ENCODE measurements around the gene KRTAP4-9. TPM values are rescaled to one million over a fixed set of nuclear protein-coding genes. Genes with fewer than 3 reads are reported as not detected.
"Not testable (repeated sequence)": the region's sequence is repeated elsewhere in the genome, so short reads cannot be mapped to it uniquely, and the experiment has no call there.

KRTAP4-9 gene
- total RNA-seq, 4 donors from 2014 or later = not detected

DNA sequence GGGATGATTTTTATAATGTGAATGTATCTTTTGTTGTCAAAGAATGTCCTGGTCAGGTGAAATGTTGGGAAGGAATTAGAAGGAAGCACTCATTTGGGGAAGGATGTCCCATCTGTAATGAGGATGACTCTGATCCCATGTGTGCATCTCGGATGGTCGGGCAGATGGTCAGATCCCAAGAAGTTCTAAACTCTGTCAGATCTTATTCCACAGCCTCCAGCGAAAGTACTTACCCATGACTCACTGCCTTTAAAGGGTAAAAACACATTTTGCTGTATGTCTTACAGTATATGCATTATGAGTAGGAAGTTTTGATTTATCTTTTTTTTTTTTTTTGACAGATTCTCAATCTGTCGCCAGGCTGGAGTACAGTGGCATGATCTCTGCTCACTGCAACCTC lies 13.5 kb downstream of the KRTAP4-9 start:
- 85 to 88% methylated on average over 4 of the region's 4 CpGs for WGBS, 2 donors
- Histone ChIP-seq H3K27me3 (no peaks in the 10 kb centered on the region), H3K4me1 (no peaks in the 10 kb centered on the region), H3K9me3 (no peaks in the 10 kb centered on the region), H3K27ac (no peak overlapping the region), H3K4me3 (no peak overlapping the region), H3K36me3 (no peaks in the 10 kb centered on the region)
- TF ChIP-seq EP300 (IDR thresholded peaks at IDR 0.05) = no peak
- no peak for TF ChIP-seq POLR2A (IDR thresholded peaks at IDR 0.05)
- TF ChIP-seq, protein P1, sequence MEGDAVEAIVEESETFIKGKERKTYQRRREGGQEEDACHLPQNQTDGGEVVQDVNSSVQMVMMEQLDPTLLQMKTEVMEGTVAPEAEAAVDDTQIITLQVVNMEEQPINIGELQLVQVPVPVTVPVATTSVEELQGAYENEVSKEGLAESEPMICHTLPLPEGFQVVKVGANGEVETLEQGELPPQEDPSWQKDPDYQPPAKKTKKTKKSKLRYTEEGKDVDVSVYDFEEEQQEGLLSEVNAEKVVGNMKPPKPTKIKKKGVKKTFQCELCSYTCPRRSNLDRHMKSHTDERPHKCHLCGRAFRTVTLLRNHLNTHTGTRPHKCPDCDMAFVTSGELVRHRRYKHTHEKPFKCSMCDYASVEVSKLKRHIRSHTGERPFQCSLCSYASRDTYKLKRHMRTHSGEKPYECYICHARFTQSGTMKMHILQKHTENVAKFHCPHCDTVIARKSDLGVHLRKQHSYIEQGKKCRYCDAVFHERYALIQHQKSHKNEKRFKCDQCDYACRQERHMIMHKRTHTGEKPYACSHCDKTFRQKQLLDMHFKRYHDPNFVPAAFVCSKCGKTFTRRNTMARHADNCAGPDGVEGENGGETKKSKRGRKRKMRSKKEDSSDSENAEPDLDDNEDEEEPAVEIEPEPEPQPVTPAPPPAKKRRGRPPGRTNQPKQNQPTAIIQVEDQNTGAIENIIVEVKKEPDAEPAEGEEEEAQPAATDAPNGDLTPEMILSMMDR (IDR thresholded peaks at IDR 0.05) = no peak
- no peak for DNase-seq (ENCODE audit: low spot score in 2 of 2)

DNA sequence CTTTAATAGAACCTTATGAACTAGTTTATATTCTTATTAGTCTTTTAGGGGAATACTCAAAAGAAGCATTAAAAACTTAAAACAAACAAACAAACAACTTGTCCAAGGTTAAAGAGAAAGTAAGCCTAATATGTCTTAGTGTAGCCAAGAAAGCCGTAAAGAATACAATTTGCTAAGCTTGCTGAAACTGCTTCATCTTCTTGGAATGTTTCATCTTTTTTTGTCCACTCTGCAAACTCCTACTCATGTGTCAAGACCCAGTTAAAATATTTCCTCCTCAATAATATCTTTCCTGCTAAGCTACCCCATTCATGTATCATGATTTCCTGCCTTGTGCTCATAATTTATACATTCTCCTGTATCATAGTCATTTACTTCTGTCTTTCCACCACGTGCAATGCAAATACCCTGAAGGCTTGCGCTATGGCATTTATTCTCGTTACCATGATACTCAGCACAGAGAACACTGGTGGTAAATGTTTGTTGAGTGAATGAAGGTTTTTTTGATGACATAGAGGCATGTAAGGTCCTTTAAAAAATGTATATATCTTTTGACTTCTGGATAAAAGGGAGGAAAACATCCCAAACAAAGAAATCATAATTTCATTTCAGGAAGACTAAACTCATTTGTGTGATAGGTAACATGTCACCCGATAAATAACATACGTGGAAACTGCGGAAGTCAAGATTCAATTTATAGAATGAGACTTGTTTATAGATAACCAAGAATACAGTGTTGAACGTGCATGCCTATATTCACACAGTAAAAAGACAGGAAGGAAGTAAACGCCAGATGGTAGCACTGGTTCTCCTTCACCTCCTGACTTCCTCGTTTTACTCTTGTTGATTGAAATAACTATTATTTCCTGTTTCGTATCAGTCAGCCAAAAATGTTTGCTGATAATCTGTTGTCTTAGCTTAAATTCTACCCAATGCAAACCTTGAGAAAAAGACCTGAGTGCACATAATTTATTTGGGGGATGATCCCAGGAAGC lies 14.8 kb downstream of the KRTAP4-9 start:
- DNase-seq (ENCODE audit: low spot score in 2 of 2); H3K9me3 ChIP-seq; H3K4me3 ChIP-seq; H3K4me1 ChIP-seq; H3K36me3 ChIP-seq; H3K27ac ChIP-seq; H3K27me3 ChIP-seq: not testable (repeated sequence)
- WGBS, 2 donors = 58 to 67% methylated on average over 11 of the region's 11 CpGs

DNA sequence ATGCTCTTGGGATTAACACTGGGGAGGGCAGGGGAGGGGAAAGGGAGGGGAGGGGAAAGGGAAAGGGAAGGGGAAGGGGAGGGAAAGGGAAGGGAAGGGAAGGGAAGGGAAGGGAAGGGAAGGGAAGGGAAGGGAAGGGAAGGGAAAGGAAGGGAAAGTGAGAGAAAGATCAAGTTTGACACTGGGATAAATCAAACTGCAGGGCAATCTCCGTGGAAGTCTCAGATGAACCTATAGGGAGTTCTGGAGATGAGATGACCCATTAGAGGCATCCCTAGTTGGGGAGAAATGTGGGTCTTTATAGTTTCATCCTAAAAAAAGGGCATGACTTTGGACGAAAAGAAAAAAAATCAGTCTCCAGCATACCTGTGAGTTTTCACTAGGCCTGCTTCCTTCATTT lies 16.6 kb downstream of the KRTAP4-9 start:
- DNase-seq (ENCODE audit: low spot score in 2 of 2) = no peak
- WGBS, 2 donors = 88 to 94% methylated on average over 2 of the region's 2 CpGs
- H3K27ac ChIP-seq = no peak overlapping the region

DNA sequence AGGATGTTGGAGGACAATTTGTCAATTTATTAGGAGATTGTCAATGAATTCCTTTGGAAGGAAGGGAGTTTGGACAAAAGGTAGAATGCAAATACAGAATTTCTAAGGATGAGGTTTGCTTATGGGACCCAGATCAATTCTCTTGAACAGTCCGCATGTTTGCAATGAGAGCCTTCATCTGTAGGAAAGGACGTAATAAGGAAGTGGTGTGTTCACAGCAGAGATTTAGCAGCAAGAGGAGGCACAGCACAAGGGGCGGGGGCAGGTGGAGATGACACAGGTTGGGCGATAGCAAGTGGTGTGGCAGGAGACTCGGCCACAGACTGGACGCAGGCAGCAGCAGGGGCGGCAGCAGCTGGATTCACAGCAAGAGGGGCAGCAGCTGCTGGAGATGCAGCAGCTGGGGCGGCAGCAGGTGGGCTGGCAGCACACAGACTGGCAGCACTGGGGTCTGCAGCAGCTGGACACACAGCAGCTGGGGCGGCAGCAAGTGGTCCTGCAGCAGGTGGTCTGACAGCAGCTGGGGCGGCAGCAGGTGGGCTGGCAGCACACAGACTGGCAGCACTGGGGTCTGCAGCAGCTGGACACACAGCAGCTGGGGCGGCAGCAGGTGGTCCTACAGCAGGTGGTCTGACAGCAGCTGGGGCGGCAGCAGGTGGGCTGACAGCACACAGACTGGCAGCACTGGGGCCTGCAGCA lies 18.3 kb downstream of the KRTAP4-9 start:
- WGBS, 2 donors = 88 to 93% methylated on average over 10 to 11 of the region's 12 CpGs
- DNase-seq (ENCODE audit: low spot score in 2 of 2); H3K4me1 ChIP-seq; H3K4me3 ChIP-seq; H3K27ac ChIP-seq; H3K36me3 ChIP-seq; H3K9me3 ChIP-seq; H3K27me3 ChIP-seq: not testable (repeated sequence)

More for the DNA sequence above, 16.6 kb downstream of the KRTAP4-9 start:
- TF ChIP-seq POLR2A (IDR thresholded peaks at IDR 0.05) = no peak
- TF ChIP-seq, protein P1 (IDR thresholded peaks at IDR 0.05) = no peak
- TF ChIP-seq EP300 (IDR thresholded peaks at IDR 0.05) = no peak
- Histone ChIP-seq H3K27me3 (peaks cover 0 to 4% of the 10 kb centered on the region in 2 donors), H3K4me3 (no peak overlapping the region), H3K4me1 (no peaks in the 10 kb centered on the region), H3K9me3 (no peaks in the 10 kb centered on the region), H3K36me3 (no peaks in the 10 kb centered on the region)

DNA sequence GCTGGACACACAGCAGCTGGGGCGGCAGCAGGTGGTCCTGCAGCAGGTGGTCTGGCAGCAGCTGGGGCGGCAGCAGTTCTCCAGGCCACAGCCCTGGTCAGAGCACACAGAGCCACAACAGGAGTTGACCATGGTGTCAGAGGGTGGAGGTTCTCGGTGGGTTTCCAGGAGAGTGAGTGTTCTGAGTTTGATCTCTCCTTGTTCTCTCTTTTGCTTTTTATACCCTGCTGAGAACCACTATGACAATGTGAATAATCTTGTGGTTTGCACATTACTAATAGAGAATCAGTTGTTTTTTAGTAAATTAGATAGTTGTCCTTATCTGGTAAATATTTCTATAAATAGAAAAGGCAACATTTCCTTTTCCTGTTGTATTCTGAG lies 18.8 kb downstream of the KRTAP4-9 start, which contains the start of gene KRTAP4-12:
TSS of gene KRTAP4-12 (minus strand) at position 192 of the 381 bp plus-strand sequence. CDS start at position 132, 60 bp downstream.
- not testable (repeated sequence) for DNase-seq (ENCODE audit: low spot score in 2 of 2); H3K4me1 ChIP-seq; H3K9me3 ChIP-seq; H3K27ac ChIP-seq; H3K36me3 ChIP-seq; H3K4me3 ChIP-seq; H3K27me3 ChIP-seq
- 77 to 78% methylated on average over 3 of the region's 3 CpGs for WGBS, 2 donors

DNA sequence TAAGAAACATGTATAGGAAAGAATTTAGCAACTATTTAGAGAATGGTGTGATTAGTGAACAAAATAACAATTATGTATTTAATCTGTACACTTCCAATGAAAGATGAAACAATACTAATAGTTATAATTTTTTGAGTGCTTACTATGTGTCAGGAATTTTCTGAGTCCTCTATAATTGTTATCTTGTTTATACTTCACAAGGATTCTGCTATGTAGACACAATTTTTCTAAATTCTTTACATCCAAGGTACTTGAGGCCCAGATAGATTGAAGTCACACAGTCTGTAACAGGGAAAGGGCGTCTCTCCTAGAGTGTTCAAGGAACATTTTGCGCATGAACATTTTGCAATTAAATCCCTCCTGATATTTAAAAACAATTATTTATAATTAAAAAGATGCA lies 19.9 kb downstream of the KRTAP4-9 start:
- 96 to 97% methylated on average over 2 of the region's 2 CpGs for WGBS, 2 donors
- H3K4me3 ChIP-seq = no peak overlapping the region
- no peak overlapping the region for H3K27ac ChIP-seq
- H3K4me1 ChIP-seq = no peaks in the 10 kb centered on the region
- TF ChIP-seq EP300 (IDR thresholded peaks at IDR 0.05) (no peak), POLR2A (IDR thresholded peaks at IDR 0.05) (no peak)
- TF ChIP-seq, protein P1 (IDR thresholded peaks at IDR 0.05) = no peak
- DNase-seq (ENCODE audit: low spot score in 2 of 2) = no peak
- no peaks in the 10 kb centered on the region for H3K36me3 ChIP-seq
- H3K9me3 ChIP-seq = no peaks in the 10 kb centered on the region
- H3K27me3 ChIP-seq = peaks cover 0 to 4% of the 10 kb centered on the region in 2 donors
